Astrocyte of the cerebellum (primary cell): ENCODE results near the gene LCE1D.

Source experiments
- DNase-seq: peaks from one replicate; pipeline ENCODE4 v3.0.0-alpha.2; 2011; ENCODE audit warnings: low read depth
- H3K4me3 ChIP-seq: 2 replicates; pipeline ENCODE4 v1.5.1; 2011; ENCODE audit warnings: mild to moderate bottlenecking, low read depth, low read length, moderate library complexity
- in situ Hi-C: cut with HindIII; loops from 2 replicates; pipeline ENCODE4 v1.10.0; 2017; ENCODE audit warnings: low sequenced_read_pairs
- TF ChIP-seq, protein P1 (sequence below): IDR thresholded peaks from 2 replicates; pipeline ENCODE4 v1.5.1; 2012; ENCODE audit warnings: low read length, low read depth, moderate library complexity, mild to moderate bottlenecking; ENCODE audit errors: missing control alignments

LCE1D gene

DNA sequence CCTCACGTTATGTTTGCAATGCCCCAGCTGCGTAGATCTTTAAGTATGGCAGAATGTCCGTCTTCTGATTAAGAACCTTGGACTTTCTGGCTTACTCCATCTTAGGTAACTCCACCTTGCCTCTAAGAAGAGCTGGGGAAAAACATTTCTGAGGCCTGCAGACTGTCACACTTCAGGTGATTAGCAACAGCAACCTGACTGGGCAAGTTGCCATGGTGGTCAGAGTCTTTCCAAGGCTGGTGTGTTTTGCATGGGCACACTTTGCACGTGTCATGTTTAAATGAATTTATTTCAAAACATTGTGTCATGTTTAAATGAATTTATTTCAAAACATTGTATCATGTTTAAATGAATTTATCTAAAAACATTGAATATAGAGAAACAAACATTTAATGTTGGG, 37.9 kb upstream of the LCE1D start:
- DNase-seq = no peak
- no peak overlapping the region for H3K4me3 ChIP-seq
- in situ Hi-C loops = no loop called here
- TF ChIP-seq, protein P1, sequence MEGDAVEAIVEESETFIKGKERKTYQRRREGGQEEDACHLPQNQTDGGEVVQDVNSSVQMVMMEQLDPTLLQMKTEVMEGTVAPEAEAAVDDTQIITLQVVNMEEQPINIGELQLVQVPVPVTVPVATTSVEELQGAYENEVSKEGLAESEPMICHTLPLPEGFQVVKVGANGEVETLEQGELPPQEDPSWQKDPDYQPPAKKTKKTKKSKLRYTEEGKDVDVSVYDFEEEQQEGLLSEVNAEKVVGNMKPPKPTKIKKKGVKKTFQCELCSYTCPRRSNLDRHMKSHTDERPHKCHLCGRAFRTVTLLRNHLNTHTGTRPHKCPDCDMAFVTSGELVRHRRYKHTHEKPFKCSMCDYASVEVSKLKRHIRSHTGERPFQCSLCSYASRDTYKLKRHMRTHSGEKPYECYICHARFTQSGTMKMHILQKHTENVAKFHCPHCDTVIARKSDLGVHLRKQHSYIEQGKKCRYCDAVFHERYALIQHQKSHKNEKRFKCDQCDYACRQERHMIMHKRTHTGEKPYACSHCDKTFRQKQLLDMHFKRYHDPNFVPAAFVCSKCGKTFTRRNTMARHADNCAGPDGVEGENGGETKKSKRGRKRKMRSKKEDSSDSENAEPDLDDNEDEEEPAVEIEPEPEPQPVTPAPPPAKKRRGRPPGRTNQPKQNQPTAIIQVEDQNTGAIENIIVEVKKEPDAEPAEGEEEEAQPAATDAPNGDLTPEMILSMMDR = no peak

DNA sequence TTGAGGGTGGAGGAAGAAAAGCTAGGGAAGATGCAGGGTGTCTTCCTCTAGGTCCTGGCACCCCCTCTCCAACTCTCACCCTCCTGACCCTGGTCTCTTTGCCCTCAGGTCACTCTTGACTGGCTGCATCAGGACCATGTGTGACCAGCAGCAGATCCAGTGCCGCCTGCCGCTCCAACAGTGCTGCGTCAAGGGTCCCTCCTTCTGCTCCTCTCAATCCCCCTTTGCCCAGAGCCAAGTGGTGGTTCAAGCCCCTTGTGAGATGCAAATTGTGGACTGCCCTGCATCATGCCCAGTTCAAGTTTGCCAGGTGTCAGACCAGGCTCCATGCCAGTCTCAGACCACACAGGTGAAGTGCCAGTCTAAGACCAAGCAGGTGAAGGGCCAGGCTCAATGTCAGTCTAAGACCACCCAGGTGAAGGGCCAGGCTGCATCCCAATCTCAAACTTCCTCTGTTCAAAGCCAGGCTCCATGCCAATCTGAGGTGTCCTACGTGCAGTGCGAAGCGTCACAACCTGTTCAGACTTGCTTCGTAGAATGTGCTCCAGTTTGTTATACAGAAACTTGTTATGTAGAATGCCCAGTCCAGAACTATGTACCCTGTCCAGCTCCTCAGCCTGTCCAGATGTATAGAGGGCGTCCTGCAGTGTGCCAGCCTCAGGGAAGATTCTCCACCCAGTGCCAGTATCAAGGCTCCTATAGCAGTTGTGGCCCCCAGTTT, 36.9 kb upstream of the LCE1D start:
- DNase-seq = no peak
- TF ChIP-seq, protein P1 = no peak
- no peak overlapping the region for H3K4me3 ChIP-seq
- in situ Hi-C loops = no loop called here

DNA sequence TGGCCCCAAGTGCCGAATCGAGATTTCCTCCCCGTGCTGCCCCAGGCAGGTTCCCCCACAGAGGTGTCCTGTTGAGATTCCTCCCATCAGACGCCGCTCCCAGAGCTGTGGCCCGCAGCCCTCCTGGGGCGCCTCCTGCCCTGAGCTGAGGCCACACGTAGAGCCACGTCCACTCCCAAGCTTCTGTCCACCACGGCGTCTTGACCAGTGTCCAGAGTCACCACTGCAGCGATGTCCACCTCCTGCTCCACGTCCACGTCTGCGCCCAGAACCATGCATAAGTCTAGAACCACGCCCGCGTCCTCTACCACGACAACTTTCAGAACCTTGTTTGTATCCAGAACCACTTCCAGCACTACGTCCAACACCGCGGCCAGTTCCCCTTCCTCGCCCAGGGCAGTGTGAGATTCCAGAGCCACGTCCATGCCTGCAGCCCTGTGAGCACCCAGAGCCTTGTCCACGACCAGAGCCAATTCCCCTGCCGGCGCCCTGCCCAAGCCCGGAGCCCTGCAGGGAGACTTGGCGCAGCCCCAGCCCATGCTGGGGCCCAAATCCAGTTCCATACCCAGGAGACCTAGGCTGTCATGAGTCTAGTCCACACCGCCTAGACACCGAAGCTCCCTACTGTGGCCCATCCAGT, 35.9 kb upstream of the LCE1D start:
- TF ChIP-seq, protein P1 = no peak
- H3K4me3 ChIP-seq = no peak overlapping the region
- in situ Hi-C loops = no loop called here
- no peak for DNase-seq

DNA sequence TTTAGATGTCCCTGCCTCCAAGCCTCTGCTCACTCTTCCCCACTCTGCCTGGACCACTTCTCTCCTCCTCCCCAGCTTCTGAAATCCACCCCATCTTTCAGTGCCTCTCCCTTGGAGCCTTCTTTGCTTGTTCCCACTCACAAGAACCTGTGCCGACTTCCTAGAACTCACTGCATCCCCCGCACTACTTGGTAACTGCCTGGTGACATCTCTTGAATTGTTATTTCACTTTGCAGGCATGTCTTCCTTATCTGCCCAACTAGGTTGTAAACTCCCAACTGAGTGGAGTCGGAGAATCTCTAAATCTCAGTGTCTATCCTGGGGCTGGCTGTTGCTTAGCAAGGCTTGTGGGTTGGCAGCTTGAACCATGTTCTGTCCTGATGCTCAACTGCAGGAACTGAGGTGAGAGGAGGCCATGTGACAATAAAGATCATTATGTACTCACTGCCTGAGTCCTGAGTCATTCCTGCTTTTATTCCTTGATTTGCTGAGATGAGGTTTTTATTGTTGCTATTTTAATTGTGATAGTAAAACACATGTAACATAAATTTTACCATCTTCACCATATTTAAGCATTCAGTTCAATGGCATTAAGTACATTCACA, 34.8 kb upstream of the LCE1D start:
- TF ChIP-seq, protein P1 = no peak
- in situ Hi-C loops = no loop called here
- no peak for DNase-seq
- no peak overlapping the region for H3K4me3 ChIP-seq

DNA sequence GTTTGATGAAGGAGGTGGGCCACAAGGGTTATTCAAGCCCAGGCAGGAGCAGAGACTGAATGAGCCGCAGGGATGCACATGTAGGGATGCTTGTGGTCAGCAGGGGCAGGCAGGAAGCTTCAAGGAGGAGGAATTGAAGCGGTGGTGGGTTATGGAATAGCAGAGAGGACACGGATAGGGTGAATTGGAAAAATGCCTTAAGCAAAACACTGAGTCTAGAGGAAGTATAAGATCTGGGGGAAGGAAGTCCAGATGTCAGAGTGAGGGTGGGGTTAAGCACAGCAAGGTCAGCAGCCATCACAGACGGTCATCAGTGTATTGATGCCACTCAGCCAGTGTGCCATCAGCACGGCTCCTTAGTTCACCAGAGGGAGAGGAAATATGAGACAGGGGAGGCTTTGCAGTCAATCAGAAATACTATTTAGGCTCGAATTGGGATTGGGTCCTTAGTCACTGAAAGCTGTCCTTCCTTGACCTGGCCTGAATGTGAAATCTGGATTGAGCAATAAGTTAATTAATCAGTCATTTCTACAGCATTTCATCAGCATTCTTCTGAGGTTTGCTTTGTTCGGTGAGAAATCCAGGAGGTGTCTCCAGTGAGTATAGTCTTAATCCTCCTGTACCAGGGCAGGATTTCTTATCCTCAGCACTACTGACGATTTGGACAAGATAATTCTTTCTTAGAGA, 27.5 kb upstream of the LCE1D start:
- H3K4me3 ChIP-seq = no peak overlapping the region
- no peak for DNase-seq
- in situ Hi-C loops = no loop called here
- TF ChIP-seq, protein P1 = no peak

DNA sequence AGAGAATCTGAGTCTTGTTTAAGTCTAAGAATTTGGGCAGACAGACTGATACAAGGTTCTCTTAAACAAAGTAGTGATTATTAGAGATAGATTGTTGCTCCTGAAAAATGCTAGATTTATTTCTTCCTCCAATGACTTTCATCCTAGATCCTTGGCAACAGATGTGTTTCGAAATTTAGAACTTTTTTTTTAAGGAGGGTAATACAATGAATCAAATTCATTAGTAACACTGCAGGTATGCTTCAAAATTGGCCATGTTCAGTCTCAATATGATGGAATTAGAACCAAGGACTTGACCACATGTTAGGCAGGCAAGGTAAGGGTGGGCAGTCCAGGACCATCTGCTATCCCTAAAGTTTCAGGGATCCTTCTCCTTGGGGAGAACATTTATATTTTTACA, 26.1 kb upstream of the LCE1D start:
- no peak for DNase-seq
- H3K4me3 ChIP-seq = no peak overlapping the region
- TF ChIP-seq, protein P1 = no peak
- in situ Hi-C loops = no loop called here
